OCI-LY3 (cell line): ENCODE measurements around the gene SLC26A8.
"Not testable (repeated sequence)": the region's sequence is repeated elsewhere in the genome, so short reads cannot be mapped to it uniquely, and the experiment has no call there.

Experiments
- H2AFZ ChIP-seq: fragments of 200-600, 300-600 bp; shearing (Covaris generic); 2 replicates; pipeline ENCODE4 v1.6.0; 2014; ENCODE audit warnings: antibody characterized with exemption, low read depth, low read length
- H3K27ac ChIP-seq: fragments of 200-600, 300-600 bp; sonication (generic); 2 replicates; pipeline ENCODE4 v1.5.1; 2014; ENCODE audit warnings: mild to moderate bottlenecking, low read length, moderate library complexity, mixed read lengths
- H3K27me3 ChIP-seq: fragments of 200-600, 300-600 bp; sonication (generic); 2 replicates; pipeline ENCODE4 v1.6.1; 2014; ENCODE audit warnings: low read depth, low read length, mixed read lengths
- H3K36me3 ChIP-seq: fragments of 200-600, 300-600 bp; sonication (generic); replicated peaks from 2 replicates; pipeline ENCODE3; 2014; ENCODE audit warnings: low read depth, low read length, mixed read lengths
- H3K4me1 ChIP-seq: fragments of 300-600, 200-600 bp; sonication (generic); 2 replicates; pipeline ENCODE4 v1.6.1; 2014; ENCODE audit warnings: low read length, mixed read lengths
- H3K4me2 ChIP-seq: fragments of 200-600, 300-600 bp; sonication (generic); 2 replicates; pipeline ENCODE4 v1.6.1; 2014; ENCODE audit warnings: low read length, mixed read lengths
- H3K4me3 ChIP-seq: fragments of 300-600, 200-600 bp; sonication (generic); 2 replicates; pipeline ENCODE4 v1.5.1; 2014; ENCODE audit warnings: antibody characterized with exemption, mild to moderate bottlenecking, low read length, moderate library complexity
- H3K79me2 ChIP-seq: fragments of 300-600, 200-600 bp; shearing (Covaris generic); 2 replicates; pipeline ENCODE4 v1.6.1; 2014; ENCODE audit warnings: mild to moderate bottlenecking, low read length, mixed read lengths
- H3K9ac ChIP-seq: fragments of 300-600, 200-600 bp; shearing (Covaris generic); 2 replicates; pipeline ENCODE4 v1.6.0; 2014; ENCODE audit warnings: mild to moderate bottlenecking, low read length, moderate library complexity
- H3K9me3 ChIP-seq: fragments of 200-600, 300-600 bp; shearing (Covaris generic); 2 replicates; pipeline ENCODE4 v1.6.1; 2014; ENCODE audit warnings: low read length, mixed read lengths; ENCODE audit not compliant: insufficient read depth
- H4K20me1 ChIP-seq: fragments of 200-600, 300-600 bp; sonication (generic); 2 replicates; pipeline ENCODE4 v1.6.1; 2016; ENCODE audit warnings: low read length, mixed read lengths; ENCODE audit not compliant: insufficient read depth
- EZH2phosphoT487 ChIP-seq: fragments of 200-600 bp; shearing (Covaris generic); IDR thresholded peaks from 2 replicates; pipeline ENCODE4 v1.6.1; 2018; ENCODE audit warnings: antibody characterized with exemption, mixed run types, low read depth
- TF ChIP-seq, protein P1 (sequence below): fragments of 200-600, 300-600 bp; sonication (generic); IDR thresholded peaks from 2 replicates; pipeline ENCODE4 v1.5.1; 2014; ENCODE audit warnings: antibody characterized with exemption, low read length, low read depth

The SLC26A8 gene

DNA sequence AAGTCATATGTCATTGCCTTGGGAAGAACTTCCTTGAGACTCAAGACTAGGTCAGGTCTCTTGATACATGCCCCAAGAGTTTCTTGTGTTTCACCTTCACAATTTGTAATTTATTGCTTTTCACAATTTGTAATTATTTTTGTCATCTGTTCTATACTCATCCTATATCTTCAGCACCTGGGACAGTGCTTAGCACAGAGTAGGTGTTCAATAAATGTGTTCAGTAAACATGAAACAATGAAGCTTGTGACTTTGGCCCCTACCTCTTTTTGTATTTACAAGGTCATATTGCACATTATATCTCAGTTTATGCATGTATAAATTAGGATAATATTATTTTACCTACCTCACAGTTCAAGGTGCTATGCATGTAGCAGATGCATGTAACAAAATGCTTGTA is 82.1 kb downstream of the SLC26A8 start:
- Histone ChIP-seq H3K4me1 (no peaks in the 10 kb centered on the region), H4K20me1 (no peaks in the 10 kb centered on the region), H3K27me3 (peaks cover 5% of the 10 kb centered on the region; the same call in 1 of the 2 replicates), H3K4me3 (no peak overlapping the region), H3K79me2 (no peaks in the 10 kb centered on the region), H3K9ac (no peak overlapping the region), H2AFZ (no peak overlapping the region), H3K9me3 (no peaks in the 10 kb centered on the region), H3K36me3 (no peaks in the 10 kb centered on the region), H3K4me2 (no peak overlapping the region), H3K27ac (no peak overlapping the region)
- TF ChIP-seq EZH2phosphoT487: no peak
- TF ChIP-seq, protein P1, sequence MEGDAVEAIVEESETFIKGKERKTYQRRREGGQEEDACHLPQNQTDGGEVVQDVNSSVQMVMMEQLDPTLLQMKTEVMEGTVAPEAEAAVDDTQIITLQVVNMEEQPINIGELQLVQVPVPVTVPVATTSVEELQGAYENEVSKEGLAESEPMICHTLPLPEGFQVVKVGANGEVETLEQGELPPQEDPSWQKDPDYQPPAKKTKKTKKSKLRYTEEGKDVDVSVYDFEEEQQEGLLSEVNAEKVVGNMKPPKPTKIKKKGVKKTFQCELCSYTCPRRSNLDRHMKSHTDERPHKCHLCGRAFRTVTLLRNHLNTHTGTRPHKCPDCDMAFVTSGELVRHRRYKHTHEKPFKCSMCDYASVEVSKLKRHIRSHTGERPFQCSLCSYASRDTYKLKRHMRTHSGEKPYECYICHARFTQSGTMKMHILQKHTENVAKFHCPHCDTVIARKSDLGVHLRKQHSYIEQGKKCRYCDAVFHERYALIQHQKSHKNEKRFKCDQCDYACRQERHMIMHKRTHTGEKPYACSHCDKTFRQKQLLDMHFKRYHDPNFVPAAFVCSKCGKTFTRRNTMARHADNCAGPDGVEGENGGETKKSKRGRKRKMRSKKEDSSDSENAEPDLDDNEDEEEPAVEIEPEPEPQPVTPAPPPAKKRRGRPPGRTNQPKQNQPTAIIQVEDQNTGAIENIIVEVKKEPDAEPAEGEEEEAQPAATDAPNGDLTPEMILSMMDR: no peak

DNA sequence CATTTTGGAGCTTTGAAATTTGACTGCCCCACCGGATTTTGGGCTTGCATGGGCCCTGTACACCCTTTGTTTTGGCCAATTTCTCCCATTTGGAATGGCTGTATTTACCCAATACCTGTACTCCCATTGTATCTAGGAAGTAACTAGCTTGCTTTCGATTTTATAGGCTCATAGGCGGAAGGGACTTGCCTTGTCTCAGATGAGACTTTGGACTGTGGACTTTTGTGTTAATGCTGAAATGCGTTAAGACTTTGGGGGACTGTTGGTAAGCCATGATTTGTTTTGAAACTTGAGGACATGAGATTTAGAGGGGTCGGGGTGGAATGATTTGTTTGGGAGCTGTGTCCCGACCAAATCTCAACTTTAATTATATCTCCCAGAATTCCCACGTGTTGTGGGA is 83.3 kb downstream of the SLC26A8 start:
- H2AFZ ChIP-seq, H3K4me1 ChIP-seq, H3K36me3 ChIP-seq, H3K9ac ChIP-seq, H4K20me1 ChIP-seq, H3K4me3 ChIP-seq, H3K27ac ChIP-seq, H3K27me3 ChIP-seq, H3K79me2 ChIP-seq, H3K4me2 ChIP-seq, H3K9me3 ChIP-seq: not testable (repeated sequence)

DNA sequence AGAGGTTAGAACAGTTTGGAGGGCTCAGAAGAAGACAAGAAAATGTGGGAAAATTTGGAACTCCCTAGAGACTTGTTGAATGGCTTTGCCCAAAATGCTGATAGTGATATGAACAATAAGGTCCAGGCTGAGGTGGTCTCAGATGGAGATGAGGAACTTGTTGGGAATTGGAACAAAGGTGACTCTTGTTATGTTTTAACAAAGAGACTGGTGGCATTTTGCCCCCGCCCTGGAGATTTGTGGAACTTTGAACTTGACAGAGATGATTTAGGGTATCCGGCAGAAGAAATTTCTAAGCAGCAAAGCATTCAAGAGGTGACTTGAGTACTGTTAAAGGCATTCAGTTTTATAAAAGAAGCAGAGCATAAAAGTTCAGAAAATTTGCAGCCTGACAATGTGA is 84.4 kb downstream of the SLC26A8 start:
- H3K4me3 ChIP-seq, H3K36me3 ChIP-seq, H3K4me2 ChIP-seq, H3K9me3 ChIP-seq, H2AFZ ChIP-seq, H3K79me2 ChIP-seq, H3K4me1 ChIP-seq, H3K9ac ChIP-seq, H3K27ac ChIP-seq, H4K20me1 ChIP-seq, H3K27me3 ChIP-seq: not testable (repeated sequence)

DNA sequence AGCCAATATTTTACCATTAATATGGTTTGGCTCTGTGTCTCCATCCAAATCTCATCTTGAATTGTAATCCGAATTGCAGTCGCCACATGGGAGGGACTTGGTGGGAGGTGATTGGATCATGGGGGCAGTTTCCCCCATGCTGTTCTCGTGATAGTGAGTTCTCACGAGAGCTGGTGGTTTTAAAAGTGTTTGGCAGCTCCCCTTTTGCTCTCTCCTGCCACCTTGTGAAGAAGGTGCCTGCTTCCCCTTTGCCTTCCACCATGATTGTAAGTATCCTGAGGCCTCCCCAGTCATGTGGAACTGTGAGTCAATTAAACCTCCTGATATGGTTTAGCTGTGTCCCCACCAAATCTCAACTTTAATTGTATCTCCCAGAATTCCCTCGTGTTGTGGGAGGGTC is 85.2 kb downstream of the SLC26A8 start:
- H3K27me3 ChIP-seq: peaks cover 16% of the 10 kb centered on the region
- H3K36me3 ChIP-seq, H3K79me2 ChIP-seq, H3K4me3 ChIP-seq, H2AFZ ChIP-seq, H3K9ac ChIP-seq, H3K4me1 ChIP-seq, H4K20me1 ChIP-seq, H3K9me3 ChIP-seq, H3K27ac ChIP-seq, H3K4me2 ChIP-seq: not testable (repeated sequence)

DNA sequence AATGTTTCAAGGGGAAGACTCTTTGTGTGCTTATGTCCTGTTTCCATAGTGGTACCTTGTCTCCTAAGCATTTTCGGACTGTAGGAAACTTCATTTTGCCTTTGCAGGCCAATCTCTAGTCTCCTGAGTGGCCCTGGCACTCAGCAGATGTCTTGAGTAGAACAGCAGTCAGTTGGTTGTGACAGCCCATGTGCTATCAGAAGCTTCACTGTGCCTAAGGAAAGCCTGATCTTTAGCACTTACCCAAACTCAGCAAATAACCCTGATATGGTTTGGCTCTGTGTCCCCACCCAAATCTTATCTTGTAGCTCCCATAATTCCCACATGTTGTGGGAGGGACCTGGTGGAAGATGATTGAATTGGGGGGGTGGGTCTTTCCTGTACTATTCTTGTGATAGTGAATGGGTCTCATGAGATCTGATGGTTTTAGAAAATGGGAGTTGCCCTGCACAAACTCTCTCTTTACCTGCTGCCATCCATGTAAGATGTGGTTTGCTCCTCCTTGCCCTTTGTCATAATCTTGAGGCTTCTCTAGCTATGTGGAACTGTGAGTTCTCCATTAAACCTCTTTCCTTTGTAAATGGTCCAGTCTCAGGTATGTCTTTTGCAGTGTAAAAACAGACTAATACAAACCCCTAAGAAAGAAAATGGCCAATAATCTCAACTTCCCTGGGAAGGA is 87.6 kb downstream of the SLC26A8 start:
- TF ChIP-seq, protein P1: no peak
- TF ChIP-seq EZH2phosphoT487: no peak

More for the DNA sequence above, 87.6 kb downstream of the SLC26A8 start:
- Histone ChIP-seq H3K9me3 (no peaks in the 10 kb centered on the region), H3K9ac (no peak overlapping the region), H4K20me1 (no peaks in the 10 kb centered on the region), H3K79me2 (no peaks in the 10 kb centered on the region), H3K4me3 (no peak overlapping the region), H3K36me3 (no peaks in the 10 kb centered on the region), H3K4me1 (no peaks in the 10 kb centered on the region), H2AFZ (no peak overlapping the region), H3K4me2 (no peak overlapping the region), H3K27me3 (peaks cover 11% of the 10 kb centered on the region; the same call in 1 of the 2 replicates), H3K27ac (no peak overlapping the region)
